HG02884 (cell line): Measurements from ENCODE around the gene CLEC17A.
"Not testable (repeated sequence)": the region's sequence is repeated elsewhere in the genome, so short reads cannot be mapped to it uniquely, and the experiment has no call there.

Experiments
- ATAC-seq: cut with Tn5 transposase; IDR thresholded peaks from one replicate; pipeline ENCODE4 v1.9.1; 2021; ENCODE audit warnings: mild to moderate bottlenecking, moderate library complexity; ENCODE audit not compliant: unreplicated experiment

CLEC17A gene

DNA sequence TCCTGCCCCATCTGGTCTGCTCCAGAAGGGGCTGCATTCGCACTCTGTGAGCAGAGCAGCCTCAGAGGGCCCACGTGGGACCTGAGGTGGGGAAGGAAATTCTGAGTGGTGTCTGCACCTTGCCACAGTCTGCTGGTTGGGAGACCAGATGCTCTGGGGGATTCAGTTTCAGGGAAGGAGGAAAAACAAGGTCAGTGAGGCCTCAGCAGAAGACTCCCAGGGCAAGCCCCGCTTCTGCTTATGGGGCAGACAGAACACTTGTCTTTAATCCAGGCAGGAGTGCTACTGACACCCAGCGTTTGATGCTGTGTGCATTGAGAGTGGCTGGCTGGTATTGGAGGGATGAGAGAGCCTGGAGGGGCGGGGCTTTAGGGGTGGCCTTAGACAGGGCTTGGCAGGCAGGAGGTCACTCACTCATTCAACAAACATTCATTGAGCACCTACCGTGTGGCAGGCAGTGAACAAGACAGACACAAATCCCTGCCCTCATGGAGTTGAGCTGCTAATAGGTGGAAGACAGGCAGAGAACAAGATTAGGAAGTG lies 4.9 kb upstream of the CLEC17A start:
- ATAC-seq, result no peak

DNA sequence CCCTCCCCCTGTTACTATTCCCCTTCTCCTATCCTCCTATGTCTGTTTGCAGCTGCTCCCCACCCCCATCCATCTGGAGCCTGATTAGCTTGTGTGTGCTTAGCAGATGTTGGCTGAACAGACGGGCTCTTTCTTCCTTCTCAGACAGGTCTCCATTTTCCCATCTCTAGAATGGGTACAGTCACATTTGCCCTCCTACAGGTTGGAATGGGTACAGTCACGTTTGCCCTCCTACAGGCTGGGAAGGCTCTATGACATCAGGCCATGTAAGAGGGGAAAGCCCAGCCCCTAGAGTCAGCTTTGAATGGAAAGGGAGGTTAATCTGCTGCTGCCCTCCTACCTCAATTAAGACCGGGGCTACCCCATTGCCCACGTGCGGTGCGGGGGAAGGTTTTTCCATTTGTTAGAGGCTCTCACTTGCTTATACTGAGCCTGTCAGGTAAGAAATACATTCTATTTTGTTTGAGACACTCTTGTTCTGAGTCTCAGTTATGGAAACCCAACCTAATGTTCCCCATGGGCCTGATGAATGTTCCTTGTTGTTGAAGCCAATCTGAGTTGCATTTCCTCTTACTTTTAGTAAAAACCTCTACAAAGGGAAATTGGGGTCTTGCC lies 2.2 kb upstream of the CLEC17A start:
- no peak for ATAC-seq

DNA sequence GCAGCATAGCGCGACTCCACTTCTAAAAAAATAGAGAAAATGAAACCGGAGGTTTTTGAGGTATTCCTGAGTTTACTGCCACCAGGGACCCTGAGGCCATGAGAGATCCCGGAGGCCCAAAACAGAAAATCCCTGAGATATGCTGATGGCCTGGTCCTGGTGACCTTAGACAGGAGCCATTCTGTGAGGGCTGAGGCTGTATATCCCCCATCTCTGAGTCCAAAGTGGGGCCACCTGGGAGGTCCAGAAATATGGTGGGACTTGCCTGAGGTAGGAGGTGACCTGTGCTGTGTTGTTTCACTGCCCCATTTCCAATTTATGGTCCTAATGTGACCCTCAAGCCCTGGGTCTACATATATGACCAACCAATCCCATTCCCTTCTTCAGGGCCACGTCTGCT lies 1.5 kb downstream of the CLEC17A start:
- ATAC-seq, result not testable (repeated sequence)

DNA sequence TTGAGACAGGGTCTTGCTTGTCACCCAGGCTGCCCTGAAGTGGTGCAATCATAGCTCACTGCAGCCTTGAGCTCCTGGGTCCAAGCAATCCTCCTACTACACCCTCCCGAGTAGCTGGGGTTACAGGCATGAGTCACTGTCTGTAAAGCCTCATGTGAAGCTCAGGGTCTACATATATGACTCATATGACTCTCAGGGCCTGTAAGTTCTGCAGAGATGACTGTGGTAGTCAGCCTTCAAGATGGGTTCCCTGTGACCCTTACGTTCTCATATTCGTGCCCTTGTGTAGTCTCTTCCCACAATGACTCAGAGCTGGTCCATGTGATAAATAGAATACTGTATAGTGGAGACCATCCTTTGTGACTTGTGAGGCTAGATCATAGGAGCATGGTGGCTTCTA lies 2.3 kb downstream of the CLEC17A start:
- ATAC-seq, result peak; percentile 57

DNA sequence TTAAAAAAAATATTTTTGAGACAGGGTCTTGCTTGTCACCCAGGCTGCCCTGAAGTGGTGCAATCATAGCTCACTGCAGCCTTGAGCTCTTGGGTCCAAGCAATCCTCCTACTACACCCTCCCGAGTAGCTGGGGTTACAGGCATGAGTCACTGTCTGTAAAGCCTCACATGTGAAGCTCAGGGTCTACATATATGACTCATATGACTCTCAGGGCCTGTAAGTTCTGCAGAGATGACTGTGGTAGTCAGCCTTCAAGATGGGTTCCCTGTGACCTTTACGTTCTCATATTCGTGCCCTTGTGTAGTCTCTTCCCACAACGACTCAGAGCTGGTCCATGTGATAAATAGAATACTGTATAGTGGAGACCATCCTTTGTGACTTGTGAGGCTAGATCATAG lies 6.5 kb downstream of the CLEC17A start:
- not testable (repeated sequence) for ATAC-seq

DNA sequence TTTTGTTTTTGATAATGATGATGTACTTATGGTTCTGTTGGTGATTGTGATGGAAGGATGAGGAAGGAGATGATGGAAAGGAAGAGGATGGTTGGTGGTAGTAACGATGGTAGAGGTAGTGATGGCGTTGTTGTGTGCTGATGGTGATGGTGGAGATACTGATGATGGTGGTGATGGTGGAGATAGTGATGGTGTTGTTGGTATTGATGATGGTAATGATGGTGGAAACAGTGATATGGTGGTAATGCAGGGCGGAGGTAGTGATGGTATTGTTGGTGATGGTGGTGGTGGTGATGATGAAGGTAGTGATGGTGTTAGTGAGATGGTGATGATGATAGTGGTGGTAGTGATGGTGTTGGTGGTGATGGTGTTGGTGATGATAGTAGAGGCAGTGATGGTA lies 12.7 kb downstream of the CLEC17A start:
- no peak for ATAC-seq

DNA sequence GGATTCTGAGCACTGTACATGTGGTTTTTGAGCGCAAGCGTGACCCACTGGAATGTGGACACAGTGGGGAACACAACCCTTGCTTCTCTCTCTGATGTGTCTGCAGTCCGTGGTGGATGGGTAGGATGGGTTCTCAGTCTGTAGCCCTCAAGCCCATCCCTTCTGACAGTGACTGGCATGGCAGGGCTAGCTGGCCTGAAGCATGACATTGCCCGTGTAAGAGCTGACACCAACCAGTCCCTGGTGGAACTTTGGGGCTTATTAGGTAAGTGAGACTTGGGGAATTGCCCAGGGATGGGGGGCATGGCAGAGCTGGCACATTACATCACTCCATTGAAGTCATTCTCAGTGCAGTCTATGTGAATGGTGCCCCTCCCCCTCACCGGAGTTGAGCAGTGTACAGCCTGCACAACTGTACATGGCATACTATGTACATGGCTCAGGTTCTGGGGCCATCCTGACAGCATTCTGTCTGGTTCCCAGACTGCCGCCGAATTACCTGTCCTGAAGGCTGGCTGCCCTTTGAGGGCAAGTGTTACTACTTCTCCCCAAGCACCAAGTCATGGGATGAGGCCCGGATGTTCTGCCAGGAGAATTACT lies 16.8 kb downstream of the CLEC17A start:
- ATAC-seq, result no peak

DNA sequence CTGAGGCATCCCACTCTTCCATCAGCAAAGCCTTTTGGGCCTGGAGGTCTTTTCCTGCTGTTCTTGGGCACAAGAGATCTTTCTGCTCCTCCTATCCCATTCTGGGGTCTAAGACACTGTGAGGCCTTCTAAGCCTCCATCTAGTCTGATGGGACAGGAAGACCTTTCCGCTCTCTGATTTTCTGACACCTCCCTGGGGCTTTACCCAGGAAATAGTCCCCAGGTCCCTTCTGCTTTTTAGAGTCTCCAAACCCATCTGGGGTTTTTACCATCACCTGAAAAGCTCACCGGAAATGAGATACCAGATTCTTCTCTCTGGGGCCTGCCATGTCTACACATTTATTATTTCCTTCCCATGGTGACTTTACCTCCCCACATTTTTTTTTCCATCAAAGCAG lies 21.1 kb downstream of the CLEC17A start:
- ATAC-seq, result no peak

DNA sequence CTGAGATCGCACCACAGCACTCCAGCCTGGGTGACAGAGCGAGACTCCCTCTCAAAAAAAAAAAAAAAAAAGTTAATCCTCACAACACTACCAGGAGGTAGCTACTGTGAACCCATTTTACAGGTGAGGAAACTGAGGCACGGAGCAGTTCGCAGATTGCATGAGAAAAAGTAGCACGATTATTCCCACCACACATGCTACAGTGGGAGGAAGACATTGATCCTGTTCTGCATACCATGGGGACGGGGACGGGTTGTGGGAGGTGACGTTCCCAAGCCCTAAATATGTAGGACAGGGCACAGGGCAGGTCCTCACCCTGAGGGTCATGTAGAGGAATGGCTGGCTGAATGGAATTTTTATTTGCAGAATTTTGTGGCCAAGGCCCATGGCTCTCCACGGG lies 23.7 kb downstream of the CLEC17A start:
- no peak for ATAC-seq

DNA sequence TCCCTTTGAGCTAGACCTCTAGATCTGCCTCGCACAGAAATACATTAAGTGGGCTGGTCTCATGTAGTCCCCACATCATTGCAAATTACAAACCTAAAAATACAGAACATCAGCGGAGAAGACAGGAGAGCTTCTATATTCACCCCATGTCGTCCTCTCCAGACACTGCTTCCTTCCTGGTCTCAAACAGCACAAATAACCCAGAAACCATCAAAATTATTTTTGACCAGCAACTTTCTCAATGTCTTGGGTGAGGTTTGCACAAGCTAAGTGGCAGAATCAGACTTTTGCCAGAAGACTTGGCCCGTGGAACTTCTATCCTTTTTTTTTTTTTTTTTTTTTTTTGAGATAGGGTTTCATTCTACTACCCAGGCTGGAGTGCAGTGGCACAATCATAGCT lies 28.2 kb downstream of the CLEC17A start:
- ATAC-seq, result no peak

DNA sequence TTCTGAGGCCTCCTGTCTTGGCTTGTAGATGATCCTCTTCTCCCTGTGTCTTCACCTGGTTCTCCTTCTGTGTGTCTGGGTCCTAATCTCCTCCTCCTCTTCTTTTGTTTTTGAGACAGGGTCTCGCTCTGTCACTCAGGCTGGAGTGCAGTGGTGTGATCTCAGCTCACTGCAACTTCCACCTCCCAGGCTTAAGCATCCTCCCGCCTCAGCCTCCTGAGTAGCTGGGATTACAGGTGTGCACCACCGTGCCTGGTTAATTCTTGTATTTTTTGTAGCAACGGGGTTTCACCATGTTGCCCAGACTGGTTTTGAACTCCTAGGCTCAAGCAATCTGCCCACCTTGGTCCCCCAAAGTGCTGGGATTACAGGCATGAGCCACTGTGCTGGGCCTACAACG lies 29.4 kb downstream of the CLEC17A start:
- ATAC-seq, result not testable (repeated sequence)

DNA sequence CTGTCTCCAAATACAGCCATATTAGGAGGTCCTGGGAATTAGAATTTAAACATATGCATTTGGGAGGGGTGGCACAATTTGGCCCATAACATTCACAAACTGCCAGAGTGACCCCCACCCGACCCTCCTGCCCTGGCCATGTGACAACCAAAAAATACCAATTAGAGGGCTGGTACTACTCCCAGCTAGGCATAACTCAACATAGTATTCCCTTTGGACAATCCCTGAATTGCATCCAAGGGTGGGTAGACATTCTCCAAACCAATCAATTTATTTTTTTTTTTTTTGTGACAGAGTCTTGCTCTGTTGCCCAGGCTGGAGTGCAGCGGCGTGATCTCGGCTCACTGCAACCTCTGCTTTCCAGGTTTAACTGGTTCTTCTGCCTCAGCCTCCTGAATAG lies 29.8 kb downstream of the CLEC17A start:
- ATAC-seq, result no peak

DNA sequence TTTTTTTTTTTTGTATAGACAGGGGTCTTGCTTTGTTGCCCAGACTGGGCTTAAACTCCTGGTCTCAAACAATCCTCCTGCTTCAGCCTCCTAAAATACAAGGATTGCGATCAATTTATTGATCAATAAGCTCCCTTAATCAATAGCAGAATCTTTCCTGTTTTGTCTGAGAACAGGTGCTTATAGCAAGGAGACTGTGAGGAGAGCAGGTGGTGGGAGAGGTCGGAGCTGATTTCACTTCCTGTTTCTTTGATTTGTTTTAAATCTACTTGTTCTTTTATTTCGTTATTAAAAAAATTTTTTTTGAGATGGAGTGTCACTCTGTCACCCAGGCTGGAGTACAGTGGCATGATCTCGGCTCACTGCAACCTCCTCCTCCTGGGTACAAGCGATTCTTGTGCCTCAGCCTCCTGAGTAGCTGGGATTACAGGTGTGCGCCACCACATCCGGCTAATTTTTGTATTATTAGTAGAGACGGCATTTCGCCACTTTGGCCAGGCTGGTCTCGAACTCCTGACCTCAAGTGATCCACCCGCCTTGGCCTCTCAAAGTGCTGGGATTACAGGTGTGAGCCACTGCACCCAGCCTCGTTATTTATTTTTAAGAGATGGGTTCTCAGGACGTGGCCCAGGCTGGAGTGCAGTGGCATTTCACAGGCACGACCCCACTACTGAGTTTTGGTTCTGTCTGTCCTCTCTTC lies 30.7 kb downstream of the CLEC17A start:
- ATAC-seq, result not testable (repeated sequence)

DNA sequence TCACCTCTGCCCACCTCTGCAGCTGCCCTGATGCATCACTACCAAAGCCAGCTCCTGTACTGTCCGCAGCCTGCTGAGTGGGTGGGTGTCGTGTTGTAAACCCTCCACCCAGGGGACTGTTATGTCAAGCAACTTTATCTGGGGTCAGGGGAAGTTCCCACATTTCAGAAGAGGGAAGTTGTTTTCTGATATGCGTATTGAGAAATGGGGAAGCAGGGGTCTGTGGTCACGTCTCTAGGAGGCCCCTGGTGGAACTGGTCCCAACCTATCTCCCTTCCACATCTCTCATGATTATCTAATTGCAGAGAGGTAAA lies 31.2 kb downstream of the CLEC17A start:
- ATAC-seq, result no peak

DNA sequence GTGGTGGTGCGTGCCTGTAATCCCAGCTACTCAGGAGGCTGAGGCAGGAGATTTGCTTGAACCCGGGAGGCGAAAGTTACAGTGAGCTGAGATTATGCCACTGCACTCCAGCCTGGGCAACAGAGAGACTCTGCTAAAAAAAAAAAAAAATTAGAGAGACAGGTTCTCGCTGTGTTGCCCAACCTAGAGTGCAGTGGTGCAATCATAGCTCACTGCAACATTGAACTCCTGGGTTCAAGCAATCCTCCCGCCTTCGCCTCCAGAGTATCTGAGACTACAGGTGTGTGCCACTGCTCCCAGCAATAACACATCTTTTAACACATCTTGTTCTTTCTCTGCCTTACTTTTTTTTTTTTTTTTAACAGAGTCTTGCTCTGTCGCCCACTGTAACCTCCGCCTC lies 32.7 kb downstream of the CLEC17A start:
- ATAC-seq, result no peak

DNA sequence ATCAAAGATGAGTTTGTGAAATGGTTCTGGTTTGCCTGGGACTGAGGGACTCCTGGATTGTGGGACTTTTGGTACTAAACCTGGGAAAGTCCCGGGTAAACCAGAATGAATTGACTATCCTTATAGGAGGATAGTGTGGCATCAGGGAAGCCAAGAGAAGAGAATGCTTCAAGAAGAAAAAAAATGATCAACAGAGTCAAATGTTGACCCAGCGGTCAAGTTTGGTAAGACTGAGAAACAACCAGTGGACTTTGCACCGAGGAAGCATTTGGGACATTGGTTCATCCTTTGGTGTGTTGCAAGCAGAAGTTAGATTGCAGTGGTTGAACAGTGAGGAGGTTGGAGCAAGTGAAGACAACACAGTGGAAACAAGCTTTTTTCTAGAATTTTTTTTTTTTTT lies 33.5 kb downstream of the CLEC17A start:
- no peak for ATAC-seq

DNA sequence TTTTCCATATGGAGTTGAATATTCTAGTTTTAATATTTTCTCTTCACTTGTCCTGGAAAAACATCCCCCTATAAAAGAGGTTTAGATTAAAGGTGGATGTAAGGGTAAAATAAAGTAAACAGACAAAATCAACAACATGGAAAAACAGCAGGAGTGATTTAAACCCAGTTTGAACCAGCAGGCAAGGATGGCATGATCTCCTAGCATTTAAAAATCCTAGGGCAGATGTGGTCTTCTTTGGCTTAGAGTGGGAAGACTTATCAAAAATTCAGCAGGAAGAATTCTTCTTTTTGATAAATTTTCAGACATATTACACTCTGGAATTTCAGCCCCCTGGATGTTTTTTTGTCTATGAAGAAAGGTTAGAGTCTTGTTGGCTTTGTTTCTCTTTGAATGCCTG lies 36.5 kb downstream of the CLEC17A start:
- no peak for ATAC-seq

DNA sequence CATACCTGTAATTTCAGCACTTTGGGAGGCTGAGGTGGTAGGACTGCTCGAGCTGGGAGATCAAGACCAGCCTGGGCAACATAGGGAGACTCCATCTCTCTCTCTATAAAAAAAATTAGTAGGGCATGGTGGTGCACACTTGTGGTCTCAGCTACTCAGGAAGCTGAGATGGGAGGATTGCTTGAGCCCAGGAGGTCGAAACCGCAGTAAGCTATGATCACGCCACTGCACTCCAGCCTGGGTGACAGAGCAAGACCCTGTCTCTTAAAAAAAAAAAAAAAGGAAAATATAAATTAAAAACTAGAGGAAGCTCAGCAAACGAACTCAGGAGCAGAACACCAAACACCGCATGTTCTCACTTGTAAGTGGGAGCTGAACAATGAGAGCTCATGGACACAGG lies 41.6 kb downstream of the CLEC17A start:
- not testable (repeated sequence) for ATAC-seq

DNA sequence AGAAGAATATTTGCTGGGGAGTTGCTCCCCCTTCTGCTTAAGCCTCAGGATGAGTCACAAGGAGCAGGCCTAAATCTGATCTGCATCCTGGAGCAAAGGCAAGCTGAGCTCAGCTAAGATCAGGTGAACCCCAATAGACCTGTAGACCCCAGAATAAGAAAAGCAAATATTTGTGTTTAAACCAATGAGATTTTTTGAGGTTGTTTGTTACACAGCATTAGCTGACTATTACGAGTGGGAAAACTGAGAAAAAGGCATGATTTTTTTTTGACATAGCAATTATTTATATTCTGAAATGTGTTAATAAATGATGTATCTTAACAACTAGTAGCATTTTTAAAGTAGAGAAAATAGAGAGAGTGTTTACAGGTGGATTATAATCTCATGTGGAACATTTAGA lies 46.7 kb downstream of the CLEC17A start:
- no peak for ATAC-seq

DNA sequence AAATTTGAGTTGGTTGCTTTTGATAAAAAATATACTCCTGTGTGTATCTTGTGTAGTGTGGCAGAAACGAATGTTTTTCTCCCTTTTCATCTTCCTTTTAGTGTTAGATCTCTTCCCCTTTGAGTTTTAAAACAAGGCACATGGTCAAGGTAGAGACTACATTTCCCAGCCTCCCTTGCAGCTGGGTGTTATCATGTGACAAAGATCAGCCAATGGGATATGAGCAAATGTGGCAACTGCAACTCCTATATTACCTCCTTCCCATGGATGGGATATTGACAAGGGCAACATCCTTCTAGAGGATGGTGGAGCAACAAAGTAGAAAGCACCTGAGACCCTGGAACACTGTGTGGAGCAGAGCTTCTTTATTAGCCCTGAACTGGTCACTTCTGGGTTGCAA lies 49.4 kb downstream of the CLEC17A start:
- no peak for ATAC-seq

DNA sequence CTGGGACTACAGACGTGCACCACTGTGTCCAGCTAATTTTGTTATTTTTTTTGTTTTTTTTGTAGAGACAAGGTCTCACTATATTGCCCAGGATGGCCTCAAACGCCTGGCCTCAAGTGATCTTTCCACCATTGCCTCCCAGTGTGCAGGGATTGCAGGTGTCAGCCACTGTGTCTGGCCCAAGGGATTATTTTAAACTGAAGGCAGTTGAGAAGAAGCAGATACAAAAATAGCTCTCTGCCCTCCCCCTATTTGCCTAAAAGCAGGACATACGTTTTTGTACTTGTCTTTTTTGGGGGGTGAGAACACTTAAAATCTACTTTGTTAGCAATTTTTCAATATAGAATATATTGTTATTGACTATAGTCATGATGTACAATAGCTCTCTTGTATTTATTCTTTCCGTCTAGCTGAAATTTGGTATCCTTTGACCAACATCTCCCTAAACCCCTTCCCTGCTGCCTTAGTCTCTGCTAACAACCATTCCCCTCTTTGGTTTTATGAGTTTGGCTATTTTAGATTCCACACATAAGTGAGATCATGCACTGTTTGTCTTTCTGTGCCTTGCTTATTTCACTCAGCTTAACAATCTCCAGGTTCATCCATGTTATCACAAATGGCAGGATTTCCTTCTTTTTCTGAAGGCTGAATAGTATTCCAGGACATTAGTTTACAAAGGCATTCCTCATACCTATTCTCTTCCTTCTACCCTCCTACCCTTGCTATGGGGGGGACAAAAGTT lies 56.8 kb downstream of the CLEC17A start:
- no peak for ATAC-seq

DNA sequence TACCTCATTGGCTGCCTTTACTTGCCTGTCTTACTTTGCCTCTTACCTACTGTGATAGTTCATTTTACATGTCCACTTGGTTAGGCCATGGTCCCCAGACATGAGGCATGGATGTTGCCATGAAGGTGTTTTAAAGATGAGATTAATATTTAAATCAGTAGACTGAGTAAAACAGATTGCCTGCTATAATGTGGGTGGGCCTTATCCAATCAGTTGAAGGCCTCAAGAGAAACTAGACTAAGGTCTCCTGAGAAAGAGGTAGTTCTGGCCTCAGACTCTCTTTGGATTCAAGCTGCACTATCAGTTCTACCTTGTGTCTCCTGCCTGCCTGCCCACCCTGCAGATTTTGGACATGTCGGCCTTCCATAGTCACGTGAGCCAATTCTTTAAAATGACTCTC lies 65.6 kb downstream of the CLEC17A start:
- no peak for ATAC-seq
